Astrocyte of the cerebellum (primary cell): ENCODE results near the gene LNPEP.

Source experiments
- DNase-seq: peaks from one replicate; pipeline ENCODE4 v3.0.0-alpha.2; 2011; ENCODE audit warnings: low read depth
- H3K4me3 ChIP-seq: 2 replicates; pipeline ENCODE4 v1.5.1; 2011; ENCODE audit warnings: mild to moderate bottlenecking, low read depth, low read length, moderate library complexity
- in situ Hi-C: cut with HindIII; loops from 2 replicates; pipeline ENCODE4 v1.10.0; 2017; ENCODE audit warnings: low sequenced_read_pairs
- TF ChIP-seq, protein P1 (sequence below): IDR thresholded peaks from 2 replicates; pipeline ENCODE4 v1.5.1; 2012; ENCODE audit warnings: low read length, low read depth, moderate library complexity, mild to moderate bottlenecking; ENCODE audit errors: missing control alignments

The LNPEP gene

DNA sequence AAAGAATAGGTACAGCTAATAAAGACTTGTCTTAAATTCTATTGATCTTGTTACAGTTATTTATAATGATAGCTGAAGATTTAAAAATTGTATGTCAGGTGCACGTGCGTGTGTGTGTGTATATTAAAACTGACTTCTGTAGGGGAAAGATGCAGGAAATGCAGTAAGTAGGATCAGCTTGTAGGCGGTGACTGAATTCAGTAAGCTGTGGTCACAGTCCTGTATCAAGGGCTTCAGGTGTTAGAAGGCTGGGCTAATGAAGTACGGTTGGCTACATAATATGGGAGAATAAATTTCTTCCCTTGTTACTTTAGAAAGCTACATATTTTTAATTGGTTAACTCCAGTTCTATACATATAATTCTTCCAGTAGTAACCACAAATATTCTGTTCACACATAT lies 54.2 kb downstream of the LNPEP start:
- no peak overlapping the region for H3K4me3 ChIP-seq
- no peak for DNase-seq
- in situ Hi-C loops: no loop called here
- TF ChIP-seq, protein P1, sequence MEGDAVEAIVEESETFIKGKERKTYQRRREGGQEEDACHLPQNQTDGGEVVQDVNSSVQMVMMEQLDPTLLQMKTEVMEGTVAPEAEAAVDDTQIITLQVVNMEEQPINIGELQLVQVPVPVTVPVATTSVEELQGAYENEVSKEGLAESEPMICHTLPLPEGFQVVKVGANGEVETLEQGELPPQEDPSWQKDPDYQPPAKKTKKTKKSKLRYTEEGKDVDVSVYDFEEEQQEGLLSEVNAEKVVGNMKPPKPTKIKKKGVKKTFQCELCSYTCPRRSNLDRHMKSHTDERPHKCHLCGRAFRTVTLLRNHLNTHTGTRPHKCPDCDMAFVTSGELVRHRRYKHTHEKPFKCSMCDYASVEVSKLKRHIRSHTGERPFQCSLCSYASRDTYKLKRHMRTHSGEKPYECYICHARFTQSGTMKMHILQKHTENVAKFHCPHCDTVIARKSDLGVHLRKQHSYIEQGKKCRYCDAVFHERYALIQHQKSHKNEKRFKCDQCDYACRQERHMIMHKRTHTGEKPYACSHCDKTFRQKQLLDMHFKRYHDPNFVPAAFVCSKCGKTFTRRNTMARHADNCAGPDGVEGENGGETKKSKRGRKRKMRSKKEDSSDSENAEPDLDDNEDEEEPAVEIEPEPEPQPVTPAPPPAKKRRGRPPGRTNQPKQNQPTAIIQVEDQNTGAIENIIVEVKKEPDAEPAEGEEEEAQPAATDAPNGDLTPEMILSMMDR: no peak

DNA sequence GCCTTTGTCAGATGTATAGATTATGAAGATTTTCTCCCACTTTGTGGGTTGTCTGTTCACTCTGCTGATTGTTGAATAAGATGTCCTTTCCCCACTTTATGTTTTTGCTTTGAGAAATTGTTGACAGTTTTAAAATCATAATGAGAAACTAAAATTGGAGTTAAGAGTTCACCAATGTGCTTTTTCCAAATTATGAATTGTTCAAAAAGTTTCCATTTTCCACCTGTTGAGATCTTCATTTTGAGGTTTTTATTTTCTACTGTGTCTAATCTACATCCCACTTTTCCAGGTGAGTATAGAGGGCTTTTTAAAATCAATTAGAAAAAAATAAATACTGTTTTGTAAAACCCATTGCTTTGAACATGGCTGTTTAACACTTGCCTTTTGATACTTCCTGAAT lies 55.8 kb downstream of the LNPEP start:
- DNase-seq: no peak
- in situ Hi-C loops: no loop called here
- H3K4me3 ChIP-seq: no peak overlapping the region
- TF ChIP-seq, protein P1: no peak

DNA sequence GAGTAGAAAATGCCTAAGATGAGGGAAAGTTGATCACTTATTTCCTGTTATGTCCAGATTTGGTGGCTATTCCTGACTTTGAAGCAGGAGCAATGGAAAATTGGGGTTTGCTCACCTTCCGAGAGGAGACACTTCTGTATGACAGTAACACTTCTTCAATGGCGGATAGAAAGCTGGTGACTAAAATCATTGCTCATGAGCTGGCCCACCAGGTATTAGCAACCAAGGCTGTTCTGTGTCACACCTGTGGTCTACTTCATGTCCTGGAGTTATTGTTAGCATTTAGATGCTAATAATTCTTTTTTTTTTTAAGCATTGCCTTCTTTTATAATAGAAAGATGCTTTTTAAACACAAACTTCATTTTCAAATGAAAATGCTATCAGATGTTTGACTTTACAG lies 57.9 kb downstream of the LNPEP start:
- in situ Hi-C loops: no loop called here
- no peak for DNase-seq
- TF ChIP-seq, protein P1: no peak
- H3K4me3 ChIP-seq: no peak overlapping the region

DNA sequence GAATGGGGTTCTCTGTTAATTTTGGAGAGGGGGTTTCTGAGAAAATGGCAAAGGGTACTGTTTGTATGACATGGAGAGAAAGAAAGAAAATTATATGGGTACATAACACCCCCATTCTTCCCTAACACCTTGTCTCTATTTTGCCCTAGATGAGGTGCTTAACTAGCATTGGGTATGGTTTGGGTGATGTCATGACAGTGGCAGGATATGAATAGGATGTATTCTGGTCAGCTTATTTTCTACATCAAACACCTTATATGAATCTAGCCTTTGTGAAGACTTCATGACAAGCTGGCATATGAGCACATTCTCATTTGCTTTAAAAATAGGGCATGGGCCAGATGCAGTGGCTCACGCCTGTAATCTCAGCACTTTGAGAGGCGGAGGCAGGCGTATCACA lies 58.6 kb downstream of the LNPEP start:
- H3K4me3 ChIP-seq: no peak overlapping the region
- TF ChIP-seq, protein P1: no peak
- in situ Hi-C loops: no loop called here
- no peak for DNase-seq

DNA sequence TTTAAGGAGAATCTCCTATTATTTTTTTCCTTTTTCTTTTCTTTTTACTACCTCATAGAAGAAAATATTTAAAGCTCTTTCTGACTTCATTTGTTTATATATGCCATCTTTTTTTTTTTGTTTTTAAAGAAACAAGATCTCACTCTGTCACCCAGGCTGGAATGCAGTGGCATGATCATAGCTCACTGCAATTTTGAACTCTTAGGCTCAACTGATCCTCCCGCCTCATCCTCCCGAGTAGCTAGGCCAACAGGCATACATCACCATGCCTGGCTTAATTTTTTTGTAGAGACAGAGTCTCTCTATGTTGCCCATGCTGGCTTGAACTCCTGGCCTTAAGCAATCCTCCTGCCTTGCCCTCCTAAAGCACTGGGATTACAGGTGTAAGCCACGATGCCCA lies 59.5 kb downstream of the LNPEP start:
- no peak overlapping the region for H3K4me3 ChIP-seq
- no peak for DNase-seq
- TF ChIP-seq, protein P1: no peak
- in situ Hi-C loops: no loop called here

DNA sequence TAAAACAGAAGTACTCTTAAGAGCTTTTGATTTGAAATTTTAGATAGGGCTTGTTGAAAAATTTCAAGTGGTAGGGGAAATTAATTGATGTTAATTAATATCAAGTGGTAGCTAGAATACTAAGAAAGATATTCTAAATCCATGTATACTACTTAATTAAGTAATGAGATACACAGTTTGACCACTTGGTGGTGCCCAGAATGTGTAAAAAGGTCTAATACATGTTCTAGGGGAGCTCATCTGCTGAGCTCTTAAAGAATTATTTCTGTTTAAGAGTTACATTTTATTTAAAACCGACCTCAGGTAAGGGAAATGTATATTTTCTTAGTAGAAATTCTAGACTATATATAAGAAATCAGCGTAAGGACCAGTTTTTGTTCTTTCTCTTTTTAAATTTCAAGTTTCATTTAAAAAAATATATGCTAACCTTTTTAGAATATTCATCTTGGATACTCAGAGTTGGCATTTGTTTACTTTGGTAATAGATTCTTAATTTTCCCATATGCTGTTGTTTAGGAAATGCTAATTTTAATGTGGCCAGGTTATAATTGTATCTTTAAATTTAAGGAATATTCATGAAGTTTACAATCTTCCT lies 61.5 kb downstream of the LNPEP start:
- H3K4me3 ChIP-seq: no peak overlapping the region
- TF ChIP-seq, protein P1: peak; percentile 48
- in situ Hi-C loops: no loop called here
- DNase-seq: peak; percentile 57
